Omental fat pad (tissue), 4 donors: ENCODE results near the gene HTT-AS. TPM values are rescaled to one million over a fixed set of nuclear protein-coding genes. Genes with fewer than 3 reads are reported as not detected.

ENCODE experiments used
- ATAC-seq: fragments of 150-250 bp; one replicate; pipeline ENCODE4 v1.9.1; 2016; ENCODE audit warnings: mild to moderate bottlenecking, moderate library complexity; ENCODE audit not compliant: low FRiP score
- DNase-seq: peaks from one replicate; pipeline ENCODE4 v3.0.0-alpha.2; 2019; ENCODE audit warnings: low spot score
- CTCF ChIP-seq, 3 donors: fragments of 450-650 bp; IDR thresholded peaks; one replicate each; pipeline ENCODE4 v1.5.1; 2016 to 2017; ENCODE audit warnings: antibody characterized with exemption in 3 of 3, mild to moderate bottlenecking in 3 of 3, moderate library complexity in 2 of 3
- total RNA-seq, 4 donors: library from RNA; depleted of rRNA; stranded (reverse); fragments of >200 nt; gene quantifications; one replicate each; pipeline ENCODE4 v1.1.0, GENCODE V29; 2016

The HTT-AS gene
- total RNA-seq, 4 donors from 2014 or later, result not detected

GRCh38 chr4:3087115-3087797 lies 12.9 kb upstream of the HTT-AS start:
- DNase-seq, result no peak
- ATAC-seq, result no peak

DNA sequence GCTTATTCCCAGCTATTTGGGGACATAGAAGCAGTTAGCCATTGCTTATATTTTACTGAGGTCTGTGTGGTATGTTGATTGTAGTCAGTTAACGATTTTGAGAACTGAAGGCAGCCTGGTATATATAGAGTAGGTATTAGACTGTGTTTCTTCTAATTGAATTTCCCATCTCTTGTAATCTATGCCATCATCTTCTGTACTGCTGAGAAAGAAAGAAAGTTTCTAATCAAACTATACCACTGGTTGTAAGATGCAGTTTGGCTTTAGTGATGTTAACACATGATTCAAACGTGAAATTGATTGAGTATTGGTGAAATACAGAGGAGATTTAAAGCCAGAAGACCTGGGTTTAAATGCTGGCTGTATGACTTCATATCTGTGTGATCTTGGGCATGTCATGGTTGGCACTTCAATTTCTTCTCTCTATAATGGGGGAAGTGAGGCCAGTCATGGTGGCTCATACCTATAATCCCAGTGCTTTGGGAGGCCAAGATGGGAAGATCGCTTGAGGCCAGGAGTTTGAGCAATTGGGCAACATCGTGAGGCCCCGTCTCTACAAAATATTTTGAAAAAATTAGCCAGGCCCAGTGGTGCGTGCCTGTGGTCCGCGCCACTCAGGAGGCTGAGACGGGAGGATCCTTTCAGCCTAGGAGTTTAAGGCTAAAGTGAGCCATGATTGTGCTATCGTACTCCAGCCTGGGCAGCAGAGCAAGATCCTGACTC lies 11.8 kb upstream of the HTT-AS start:
- DNase-seq (no peak), ATAC-seq (no peak)
- no peak for TF ChIP-seq CTCF (IDR thresholded peaks at IDR 0.05)

More at GRCh38 chr4:3087115-3087797, 12.9 kb upstream of the HTT-AS start:
- no peak for TF ChIP-seq CTCF (IDR thresholded peaks at IDR 0.05)

DNA sequence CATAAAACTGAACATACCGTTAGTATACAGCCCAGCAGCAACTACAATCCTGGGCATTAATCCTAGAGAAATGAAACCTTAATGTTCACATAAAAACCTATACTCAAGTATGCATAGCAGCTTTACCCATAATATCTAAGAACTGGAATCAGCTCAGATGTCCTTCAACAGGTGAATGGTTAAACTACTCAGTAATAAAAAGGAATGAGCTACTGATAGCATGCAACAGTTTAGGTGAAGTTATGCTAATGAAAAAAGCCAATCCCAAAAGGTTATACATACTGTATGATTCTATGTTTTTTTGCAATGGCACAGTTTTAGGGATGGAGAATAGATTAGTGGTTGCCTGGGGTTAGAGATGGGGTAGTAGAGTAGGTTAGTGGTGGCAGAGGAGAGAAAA lies 9.4 kb upstream of the HTT-AS start:
- TF ChIP-seq CTCF (IDR thresholded peaks at IDR 0.05), result no peak
- DNase-seq (no peak), ATAC-seq (no peak)

DNA sequence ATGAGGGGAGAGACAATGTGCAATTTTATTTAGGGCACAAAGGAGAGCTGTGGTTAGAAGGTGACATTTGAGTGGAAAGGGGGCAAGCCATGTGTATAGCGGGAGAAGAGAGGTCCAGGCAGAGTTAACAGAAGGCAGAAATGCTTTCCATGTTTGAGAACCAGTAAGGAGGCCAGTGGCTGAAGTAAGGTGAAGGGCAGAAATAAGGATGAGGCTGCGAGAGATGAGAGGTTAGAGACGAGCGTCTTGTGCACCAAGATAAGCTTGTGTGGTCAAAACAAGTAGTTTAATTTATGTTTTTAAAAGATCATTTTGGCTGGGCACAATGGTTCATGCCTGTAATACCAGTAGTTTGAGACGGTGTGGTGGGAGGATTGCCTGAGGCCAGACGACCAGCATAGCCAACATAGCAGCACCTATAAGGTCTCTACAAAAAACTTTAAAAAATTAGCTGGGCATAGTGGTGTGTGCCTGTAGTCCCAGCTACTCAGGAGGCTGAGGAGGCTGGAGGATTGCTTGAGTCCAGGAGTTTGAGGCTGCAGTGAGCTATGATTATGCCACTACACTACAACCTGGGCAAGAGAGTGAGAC lies 8.7 kb upstream of the HTT-AS start:
- DNase-seq (no peak), ATAC-seq (no peak)
- TF ChIP-seq CTCF (IDR thresholded peaks at IDR 0.05), result no peak

DNA sequence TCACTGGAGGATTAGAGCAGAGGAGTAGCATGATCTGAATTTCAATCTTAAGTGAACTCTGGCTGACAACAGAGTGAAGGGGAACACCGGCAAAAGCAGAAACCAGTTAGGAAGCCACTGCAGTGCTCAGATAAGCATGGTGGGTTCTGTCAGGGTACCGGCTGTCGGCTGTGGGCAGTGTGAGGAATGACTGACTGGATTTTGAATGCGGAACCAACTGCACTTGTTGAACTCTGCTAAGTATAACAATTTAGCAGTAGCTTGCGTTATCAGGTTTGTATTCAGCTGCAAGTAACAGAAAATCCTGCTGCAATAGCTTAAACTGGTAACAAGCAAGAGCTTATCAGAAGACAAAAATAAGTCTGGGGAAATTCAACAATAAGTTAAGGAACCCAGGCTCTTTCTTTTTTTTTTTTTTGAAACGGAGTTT lies 5.4 kb upstream of the HTT-AS start:
- TF ChIP-seq CTCF (IDR thresholded peaks at IDR 0.05), result no peak
- DNase-seq, result no peak
- no peak for ATAC-seq

- DNase-seq (no peak), ATAC-seq (no peak)
- no peak for TF ChIP-seq CTCF (IDR thresholded peaks at IDR 0.05)
Observed at GRCh38 chr4:3077796-3078195, 3.5 kb upstream of the HTT-AS start.
